Smooth muscle cell (in vitro differentiated cells): ENCODE results near the gene ADAMTS17. TPM values are rescaled to one million over a fixed set of nuclear protein-coding genes. Genes with fewer than 3 reads are reported as not detected.

ENCODE experiments used
- DNase-seq: peaks from one replicate; lab custom pipeline; 2025; ENCODE audit not compliant: unreplicated experiment; lab: John Stamatoyannopoulos, UW
- H2AFZ ChIP-seq: fragments of 200-600 bp; sonication (generic); 2 replicates; pipeline ENCODE4 v1.6.0; 2016; ENCODE audit warnings: antibody characterized with exemption, low read depth, mild to moderate bottlenecking
- H3F3A ChIP-seq: fragments of 200-600 bp; sonication (generic); 2 replicates; pipeline ENCODE4 v1.6.0; 2017; ENCODE audit warnings: antibody characterized with exemption, low read depth
- H3K27ac ChIP-seq: fragments of 200-600 bp; sonication (generic); 2 replicates; pipeline ENCODE4 v1.5.1; 2016; ENCODE audit warnings: low read depth, mild to moderate bottlenecking
- H3K27me3 ChIP-seq: fragments of 200-600 bp; sonication (generic); 2 replicates; pipeline ENCODE4 v1.6.1; 2016; ENCODE audit warnings: low read depth, mild to moderate bottlenecking
- H3K36me3 ChIP-seq: fragments of 200-600 bp; sonication (generic); 2 replicates; pipeline ENCODE4 v1.5.1; 2016; ENCODE audit warnings: low read depth
- H3K4me1 ChIP-seq: fragments of 200-600 bp; sonication (generic); 2 replicates; pipeline ENCODE4 v1.5.1; 2016; ENCODE audit warnings: low read depth
- H3K4me2 ChIP-seq: fragments of 200-600 bp; sonication (generic); 2 replicates; pipeline ENCODE4 v1.6.0; 2016; ENCODE audit warnings: mild to moderate bottlenecking
- H3K4me3 ChIP-seq: fragments of 200-600 bp; sonication (generic); 2 replicates; pipeline ENCODE4 v1.5.1; 2016; ENCODE audit warnings: mild to moderate bottlenecking
- H3K79me2 ChIP-seq: fragments of 200-600 bp; sonication (generic); 2 replicates; pipeline ENCODE4 v1.6.0; 2016; ENCODE audit warnings: low read depth, mild to moderate bottlenecking
- H3K9ac ChIP-seq: fragments of 200-600 bp; sonication (generic); 2 replicates; pipeline ENCODE4 v1.6.0; 2016; ENCODE audit warnings: low read depth
- H3K9me3 ChIP-seq: fragments of 200-600 bp; sonication (generic); replicated peaks from 2 replicates; pipeline ENCODE4 v1.5.1; 2016; ENCODE audit warnings: low read depth
- H4K20me1 ChIP-seq: fragments of 200-600 bp; sonication (generic); 2 replicates; pipeline ENCODE4 v1.6.0; 2016; ENCODE audit warnings: low read depth
- WGBS: methylation state at CpG from one replicate; pipeline ENCODE4 v1.1.7; 2016; ENCODE audit warnings: low lambda C conversion rate; 5-methylcytosine and 5-hydroxymethylcytosine counted together
- polyA plus RNA-seq: library from polyadenylated mRNA; unstranded; fragments of >200 nt; fragmentation: Nextera tagmentation; extraction: Ambion mirVana; gene quantifications from 2 replicates; pipeline ENCODE4 v1.2.1, GENCODE V29; 2016
- total RNA-seq: library from RNA; depleted of rRNA; stranded (reverse); fragments of >200 nt; gene quantifications from 2 replicates; pipeline ENCODE4 v1.2.3, GENCODE V29; 2014
- TF ChIP-seq, protein P1 (sequence below): fragments of 200-600 bp; sonication (generic); IDR thresholded peaks from 2 replicates; pipeline ENCODE4 v1.5.1; 2017; ENCODE audit warnings: borderline replicate concordance, mild to moderate bottlenecking, antibody characterized with exemption; ENCODE audit not compliant: insufficient read depth, poor library complexity, severe bottlenecking

The ADAMTS17 gene
- total and polyA plus RNA-seq, 2 experiments from 2014 or later = 0.63 to 3.1 TPM

DNA sequence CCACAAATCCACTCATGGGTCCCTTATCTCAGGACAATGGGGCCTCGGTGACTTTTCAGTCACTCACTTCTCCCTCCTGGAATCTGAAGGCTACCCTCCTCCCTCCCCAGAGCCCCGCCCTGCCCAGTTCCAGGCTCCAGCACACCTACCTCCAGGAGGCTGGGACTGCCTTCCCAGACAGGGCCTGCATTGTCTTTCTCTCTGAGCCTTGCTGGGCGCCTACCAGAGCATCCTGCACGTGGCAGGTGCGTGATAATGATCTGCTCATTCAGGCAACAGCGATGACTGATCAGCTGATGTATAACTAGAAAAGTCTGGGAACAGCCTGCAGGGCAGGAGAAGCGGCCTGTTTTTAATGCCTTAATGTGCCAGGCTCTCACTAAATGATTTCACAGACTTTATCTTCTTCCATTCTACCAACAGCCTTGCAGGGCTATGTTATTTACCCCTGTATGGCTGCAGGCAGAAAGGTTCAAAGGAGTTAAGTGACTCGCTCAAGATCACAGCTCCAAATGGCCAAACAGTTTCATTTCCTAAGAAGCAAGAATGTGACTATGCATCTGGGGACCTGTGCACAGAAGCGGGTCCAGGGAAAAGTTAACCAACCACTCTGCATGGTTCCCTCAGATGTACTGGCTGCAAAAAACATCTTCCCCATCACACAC lies 6.3 kb downstream of the ADAMTS17 start:
- peaks cover 7% of the 10 kb centered on the region for H3F3A ChIP-seq
- H2AFZ ChIP-seq = no peak overlapping the region
- no peaks in the 10 kb centered on the region for H3K79me2 ChIP-seq
- H4K20me1 ChIP-seq = no peaks in the 10 kb centered on the region
- no peaks in the 10 kb centered on the region for H3K4me1 ChIP-seq
- no peak overlapping the region for H3K9ac ChIP-seq
- TF ChIP-seq, protein P1, sequence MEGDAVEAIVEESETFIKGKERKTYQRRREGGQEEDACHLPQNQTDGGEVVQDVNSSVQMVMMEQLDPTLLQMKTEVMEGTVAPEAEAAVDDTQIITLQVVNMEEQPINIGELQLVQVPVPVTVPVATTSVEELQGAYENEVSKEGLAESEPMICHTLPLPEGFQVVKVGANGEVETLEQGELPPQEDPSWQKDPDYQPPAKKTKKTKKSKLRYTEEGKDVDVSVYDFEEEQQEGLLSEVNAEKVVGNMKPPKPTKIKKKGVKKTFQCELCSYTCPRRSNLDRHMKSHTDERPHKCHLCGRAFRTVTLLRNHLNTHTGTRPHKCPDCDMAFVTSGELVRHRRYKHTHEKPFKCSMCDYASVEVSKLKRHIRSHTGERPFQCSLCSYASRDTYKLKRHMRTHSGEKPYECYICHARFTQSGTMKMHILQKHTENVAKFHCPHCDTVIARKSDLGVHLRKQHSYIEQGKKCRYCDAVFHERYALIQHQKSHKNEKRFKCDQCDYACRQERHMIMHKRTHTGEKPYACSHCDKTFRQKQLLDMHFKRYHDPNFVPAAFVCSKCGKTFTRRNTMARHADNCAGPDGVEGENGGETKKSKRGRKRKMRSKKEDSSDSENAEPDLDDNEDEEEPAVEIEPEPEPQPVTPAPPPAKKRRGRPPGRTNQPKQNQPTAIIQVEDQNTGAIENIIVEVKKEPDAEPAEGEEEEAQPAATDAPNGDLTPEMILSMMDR = no peak
- H3K27me3 ChIP-seq = peaks cover 9% of the 10 kb centered on the region
- H3K9me3 ChIP-seq = no peaks in the 10 kb centered on the region
- no peak overlapping the region for H3K4me2 ChIP-seq
- no peaks in the 10 kb centered on the region for H3K36me3 ChIP-seq
- WGBS = 67% methylated on average over 9 of the region's 9 CpGs
- H3K4me3 ChIP-seq = no peak overlapping the region
- no peak for DNase-seq
- no peak overlapping the region for H3K27ac ChIP-seq

DNA sequence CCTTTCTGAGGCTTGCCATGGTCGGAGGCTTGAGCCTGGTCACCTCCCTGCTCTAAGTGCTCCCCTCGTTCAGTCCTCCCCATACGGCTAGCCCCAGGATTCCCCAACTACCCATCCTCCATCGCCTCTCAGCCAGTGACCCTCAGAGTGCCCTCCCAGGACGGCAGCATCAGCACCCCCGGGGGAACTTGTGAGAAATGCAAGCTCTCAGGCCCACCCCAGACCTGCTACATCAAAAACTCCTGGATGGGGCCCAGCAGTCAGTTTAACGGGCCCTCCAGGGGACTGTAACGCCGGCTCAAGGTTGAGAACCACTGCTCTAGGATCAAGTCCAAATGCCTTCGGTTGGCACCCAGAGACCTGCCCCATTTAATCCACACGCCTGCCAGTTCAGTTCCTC lies 6.9 kb downstream of the ADAMTS17 start:
- Histone ChIP-seq H3K27ac (no peak overlapping the region), H3K9me3 (no peaks in the 10 kb centered on the region), H3K36me3 (no peaks in the 10 kb centered on the region), H3K27me3 (peaks cover 3% of the 10 kb centered on the region), H3K4me2 (no peak overlapping the region), H3K4me1 (no peaks in the 10 kb centered on the region), H3K4me3 (no peak overlapping the region), H3K9ac (no peak overlapping the region), H3K79me2 (no peaks in the 10 kb centered on the region), H3F3A (peaks cover 3% of the 10 kb centered on the region), H2AFZ (no peak overlapping the region), H4K20me1 (no peaks in the 10 kb centered on the region)
- 77% methylated on average over 11 of the region's 11 CpGs for WGBS
- DNase-seq = no peak
- TF ChIP-seq, protein P1 = no peak

DNA sequence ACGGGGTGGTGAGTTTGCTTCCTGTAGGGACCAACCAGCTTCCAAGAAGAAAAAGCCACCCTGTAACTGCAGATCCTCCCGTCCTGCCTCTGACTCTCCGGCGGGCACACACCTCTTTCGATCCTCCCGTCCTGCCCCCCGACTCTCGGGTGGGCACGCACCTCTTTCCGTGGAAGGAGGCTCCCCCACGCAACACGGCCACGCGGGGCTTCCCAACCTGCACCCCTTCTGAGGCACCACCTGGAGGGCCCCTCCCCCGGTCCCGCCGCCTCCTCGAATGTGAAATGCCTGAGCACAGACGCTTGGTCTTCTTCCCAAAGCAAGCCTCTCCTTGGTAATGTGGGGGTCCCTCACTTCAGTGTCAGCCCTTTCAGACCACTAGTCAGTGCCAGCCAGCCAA lies 7.3 kb downstream of the ADAMTS17 start:
- Histone ChIP-seq H2AFZ (no peak overlapping the region), H3K36me3 (no peaks in the 10 kb centered on the region), H3K9me3 (no peaks in the 10 kb centered on the region), H3K79me2 (no peaks in the 10 kb centered on the region), H3K4me1 (no peaks in the 10 kb centered on the region), H3K27ac (no peak overlapping the region), H3K4me3 (no peak overlapping the region), H3K9ac (no peak overlapping the region), H3K27me3 (no peaks in the 10 kb centered on the region), H3K4me2 (no peak overlapping the region), H3F3A (no peaks in the 10 kb centered on the region), H4K20me1 (no peaks in the 10 kb centered on the region)
- DNase-seq = no peak
- WGBS = 94% methylated on average over 18 of the region's 19 CpGs
- TF ChIP-seq, protein P1 = no peak

DNA sequence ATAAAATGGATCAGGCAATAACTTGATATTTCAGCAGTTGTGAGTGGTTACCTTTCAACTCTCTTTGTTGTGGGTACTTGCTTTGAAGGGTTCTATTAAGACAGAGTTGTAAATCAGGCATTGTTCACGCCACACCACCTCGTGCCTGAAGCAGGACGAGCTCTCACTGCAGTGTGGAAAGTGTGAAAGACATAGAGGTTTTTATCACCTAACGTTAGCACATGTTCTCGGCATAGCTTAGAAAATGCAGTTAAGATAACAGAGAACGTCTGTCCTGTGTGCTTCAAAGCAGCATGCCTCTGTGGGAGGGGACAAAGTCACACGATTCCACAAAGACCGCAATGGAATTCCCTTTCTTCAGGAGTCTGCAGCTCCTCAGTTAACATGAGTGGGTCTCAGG lies 7.8 kb downstream of the ADAMTS17 start:
- Histone ChIP-seq H3K4me3 (no peak overlapping the region), H3K4me1 (no peaks in the 10 kb centered on the region), H4K20me1 (no peaks in the 10 kb centered on the region), H3K9me3 (no peaks in the 10 kb centered on the region), H3K79me2 (no peaks in the 10 kb centered on the region), H3K4me2 (no peak overlapping the region), H3K27ac (no peak overlapping the region), H3K9ac (no peak overlapping the region), H3K36me3 (no peaks in the 10 kb centered on the region), H3F3A (no peaks in the 10 kb centered on the region), H3K27me3 (no peaks in the 10 kb centered on the region), H2AFZ (no peak overlapping the region)
- TF ChIP-seq, protein P1 = no peak
- 26% methylated on average over 8 of the region's 8 CpGs for WGBS
- no peak for DNase-seq
